Activated CD8-positive, alpha-beta memory T cell treated with anti-CD3 and anti-CD28 coated beads for 36 hours (primary cell): ENCODE data around the gene IPO4. TPM values are rescaled to one million over a fixed set of nuclear protein-coding genes. Genes with fewer than 3 reads are reported as not detected.

Experiments used
- CTCF ChIA-PET: fragments of 350-600 bp; sonication (Branson Sonifier 250); formaldehyde crosslinking; loops from one replicate; lab custom pipeline; 2021; ENCODE audit warnings: antibody characterized with exemption; lab: Charles Lee
- POLR2A ChIA-PET: fragments of 350-600 bp; sonication (Branson Sonifier 250); formaldehyde crosslinking; loops from one replicate; lab custom pipeline; 2021; ENCODE audit warnings: antibody characterized with exemption; lab: Charles Lee
- total RNA-seq, 2 experiments: library from RNA; stranded (reverse); gene quantifications; one replicate each; pipeline ENCODE4 v1.2.3, GENCODE V29; 2021

Gene IPO4
- total RNA-seq, 2 experiments from 2014 or later: 166 to 168 TPM

GRCh38 chr14:24185026-24185425, 3.6 kb downstream of the IPO4 start:
- POLR2A ChIA-PET: no interaction called here
- CTCF ChIA-PET: interaction anchor here (1.3 to 1.9 kb wide), 2 partner anchors 11 to 24 kb away, joined by 3 to 11 read pairs; partner anchors contain the start of genes IRF9 and TM9SF1

GRCh38 chr14:24184104-24184970, 4.3 kb downstream of the IPO4 start:
- ChIA-PET CTCF (interaction anchor here (1.3 to 1.5 kb wide), 2 partner anchors 11 to 124 kb away, joined by 3 to 4 read pairs; partner anchors contain the start of genes CIDEB and TM9SF1), POLR2A (no interaction called here)

DNA sequence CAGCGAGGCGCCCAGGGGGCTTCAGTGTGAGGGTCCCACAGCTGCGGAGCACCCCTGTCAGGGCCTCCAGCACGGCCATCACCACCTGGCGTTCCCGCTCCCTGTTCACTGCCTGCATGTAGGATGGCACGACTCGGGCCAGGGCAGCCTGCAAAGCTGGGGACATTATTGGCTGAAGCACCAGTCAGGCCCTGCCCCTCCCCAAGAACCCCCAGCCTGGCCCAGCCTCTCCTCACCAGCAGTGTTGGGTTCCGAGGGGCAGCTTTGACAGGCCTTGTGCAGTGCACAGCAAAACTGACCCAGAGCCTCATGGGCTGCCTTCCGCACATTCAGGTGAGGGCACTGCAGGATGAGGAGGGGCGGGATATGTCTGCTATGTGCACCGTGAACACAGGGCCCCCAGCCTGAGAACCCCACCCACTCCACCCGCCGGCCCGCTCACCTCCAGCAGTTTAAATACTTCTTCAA, 5.6 kb downstream of the IPO4 start:
- ChIA-PET CTCF (interaction anchor here (1.3 to 1.5 kb wide), 2 partner anchors 21 to 125 kb away, joined by 4 read pairs; partner anchors contain the start of genes CIDEB and IRF9), POLR2A (no interaction called here)

GRCh38 chr14:24182110-24182882, 6.3 kb downstream of the IPO4 start:
- POLR2A ChIA-PET: interaction anchor here (0.9 kb wide), 1 partner anchor 25 kb away, joined by 3 read pairs; no protein-coding TSS in a partner anchor
- CTCF ChIA-PET: interaction anchor here (1.3 kb wide), 1 partner anchor 20 kb away, joined by 4 read pairs; the partner anchor contains the start of gene IRF9

DNA sequence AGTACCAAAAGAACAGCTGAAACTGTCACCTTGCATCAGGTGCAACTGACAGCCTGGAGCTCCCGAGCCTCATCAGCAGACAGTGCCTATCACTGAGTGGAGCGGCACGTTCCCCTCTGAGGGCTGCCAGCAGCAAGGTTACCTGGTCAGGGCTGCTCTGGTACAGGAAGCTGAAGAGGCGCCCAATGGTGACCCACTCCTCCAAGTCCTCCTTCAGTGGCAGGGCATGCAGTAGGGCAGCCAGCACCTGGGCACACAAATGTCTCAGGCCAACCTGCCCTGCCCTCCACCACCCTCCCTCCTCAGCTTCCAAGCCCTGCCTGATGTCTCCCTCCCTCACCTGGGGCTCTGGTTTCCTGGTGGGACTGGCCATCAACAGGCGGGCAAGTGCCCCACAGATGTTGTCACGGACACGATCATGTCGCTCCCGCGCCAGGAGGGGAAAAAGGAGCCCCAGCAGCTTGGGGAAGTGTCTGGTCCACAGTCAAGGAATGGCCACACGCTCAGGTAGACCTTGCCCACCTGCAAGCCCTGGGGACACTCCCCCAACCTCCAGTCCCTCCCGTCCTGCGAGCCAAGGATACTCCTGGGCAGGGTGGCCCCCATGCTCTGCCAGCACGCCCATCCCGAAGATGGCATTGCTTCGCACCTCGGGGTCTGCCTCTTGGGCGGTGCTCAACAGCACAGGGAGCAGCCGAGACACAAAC, 7.1 kb downstream of the IPO4 start:
- POLR2A ChIA-PET: interaction anchor here (0.9 to 1.7 kb wide), 2 partner anchors 17 to 26 kb away, joined by 3 to 5 read pairs; no protein-coding TSS in a partner anchor

GRCh38 chr14:24179961-24180796, 8.4 kb downstream of the IPO4 start:
- CTCF ChIA-PET: interaction anchor here (1.2 to 1.6 kb wide), 3 partner anchors 15 to 20 kb away, joined by 3 to 5 read pairs (median 5); partner anchors contain the start of gene IRF9
- POLR2A ChIA-PET: interaction anchor here (0.5 to 1.7 kb wide), 5 partner anchors 8 to 45 kb away, joined by 3 to 5 read pairs (median 4); partner anchors contain the start of genes IPO4 and IRF9

More for the DNA sequence above, 7.1 kb downstream of the IPO4 start:
- CTCF ChIA-PET: interaction anchor here (1.2 kb wide), 1 partner anchor 21 kb away, joined by 5 read pairs; the partner anchor contains the start of gene IRF9

DNA sequence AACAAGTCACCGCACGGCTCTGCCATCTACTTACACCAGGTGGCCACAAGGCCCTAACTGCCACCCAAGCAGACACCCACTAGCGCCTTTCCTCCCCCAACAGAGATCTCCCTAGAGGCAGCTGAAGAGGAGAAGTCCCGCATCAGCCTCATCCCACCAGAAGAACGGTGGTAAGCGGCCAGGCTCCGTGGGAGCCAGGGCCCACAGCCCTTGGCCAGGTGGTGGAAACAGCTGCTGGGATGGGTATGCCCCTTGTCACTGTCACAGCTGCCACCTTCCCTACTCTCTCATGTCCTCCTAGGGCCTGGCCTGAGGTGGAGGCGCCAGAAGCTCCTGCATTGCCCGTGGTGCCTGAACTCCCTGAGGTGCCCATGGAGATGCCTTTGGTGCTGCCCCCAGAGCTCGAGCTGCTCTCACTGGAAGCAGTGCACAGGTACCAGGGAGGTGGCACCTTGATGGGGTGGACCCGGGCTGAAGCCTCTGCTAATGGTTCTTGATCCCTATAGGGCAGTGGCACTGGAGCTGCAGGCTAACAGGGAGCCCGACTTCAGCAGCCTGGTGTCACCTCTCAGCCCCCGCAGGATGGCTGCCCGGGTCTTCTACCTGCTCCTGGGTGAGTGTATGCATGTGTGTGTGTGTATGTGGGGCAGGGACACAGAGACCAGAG, 9.2 kb downstream of the IPO4 start:
- POLR2A ChIA-PET: interaction anchor here (0.7 to 1.7 kb wide), 4 partner anchors 9 to 19 kb away, joined by 3 to 5 read pairs (median 4); partner anchors contain the start of genes IPO4 and IRF9
- CTCF ChIA-PET: interaction anchor here (1.2 to 1.6 kb wide), 2 partner anchors 14 to 18 kb away, joined by 3 to 5 read pairs; partner anchors contain the start of gene IRF9

- ChIA-PET POLR2A (no interaction called here), CTCF (interaction anchor here (1.6 kb wide), 1 partner anchor 17 kb away, joined by 5 read pairs; the partner anchor contains the start of gene IRF9)
Observed at GRCh38 chr14:24178399-24179178, 10.0 kb downstream of the IPO4 start.

DNA sequence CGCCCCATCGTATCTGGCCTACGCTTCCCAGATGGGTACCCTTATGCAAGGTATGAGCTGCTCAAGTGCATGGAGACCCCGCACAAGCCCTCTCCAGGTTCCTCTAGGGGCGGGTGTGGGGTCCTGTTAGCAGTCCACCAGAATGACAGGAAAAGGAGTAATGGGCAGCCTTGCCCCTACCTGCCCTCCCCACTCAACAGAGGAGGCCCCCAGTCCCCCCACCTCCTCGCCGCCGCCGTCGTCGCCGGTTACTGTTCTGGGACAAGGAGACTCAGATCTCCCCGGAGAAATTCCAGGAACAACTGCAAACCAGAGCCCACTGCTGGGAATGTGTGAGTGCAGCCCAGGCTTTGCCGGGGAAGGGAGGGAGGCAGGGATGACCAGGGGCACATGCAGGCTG, 10.7 kb downstream of the IPO4 start:
- CTCF ChIA-PET: no interaction called here
- POLR2A ChIA-PET: no interaction called here

DNA sequence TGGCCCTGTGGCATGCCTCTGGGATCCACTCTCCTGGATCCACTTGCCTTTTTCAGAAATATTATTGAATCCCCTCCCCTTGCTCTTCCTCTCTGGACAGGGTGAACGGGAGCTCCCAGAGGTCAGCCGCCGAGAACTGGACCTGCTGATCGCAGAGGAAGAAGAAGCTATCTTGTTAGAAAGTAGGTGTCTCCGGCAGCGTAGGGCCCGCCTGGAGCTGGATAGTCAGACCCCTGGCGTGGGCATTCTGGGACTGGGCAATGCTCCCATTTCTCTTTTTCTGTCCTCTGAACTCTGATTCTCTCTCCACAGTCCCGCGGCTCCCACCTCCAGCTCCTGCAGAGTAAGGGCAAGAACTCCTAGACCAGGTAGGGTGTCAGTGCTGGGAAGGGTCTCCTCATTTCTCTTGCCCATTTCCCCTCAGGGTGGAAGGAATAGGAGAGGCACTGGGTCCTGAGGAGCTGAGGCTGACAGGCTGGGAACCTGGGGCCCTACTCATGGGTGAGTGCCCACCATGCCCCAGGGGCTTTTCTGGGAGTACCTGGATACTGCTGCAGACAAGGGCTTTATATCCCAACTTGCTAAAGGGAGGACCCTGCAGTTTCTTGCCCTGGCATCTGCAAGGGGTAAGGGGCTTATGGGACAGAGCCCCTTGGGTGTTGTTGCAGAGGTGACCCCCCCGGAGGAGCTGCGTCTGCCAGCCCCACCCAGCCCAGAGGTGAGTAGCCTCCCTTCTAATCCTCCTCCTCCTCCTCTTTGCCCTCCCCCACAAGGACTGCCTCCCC, 11.4 kb downstream of the IPO4 start:
- CTCF ChIA-PET: interaction anchor here (1.2 kb wide), 1 partner anchor 16 kb away, joined by 3 read pairs; the partner anchor contains the start of gene IRF9
- POLR2A ChIA-PET: no interaction called here

DNA sequence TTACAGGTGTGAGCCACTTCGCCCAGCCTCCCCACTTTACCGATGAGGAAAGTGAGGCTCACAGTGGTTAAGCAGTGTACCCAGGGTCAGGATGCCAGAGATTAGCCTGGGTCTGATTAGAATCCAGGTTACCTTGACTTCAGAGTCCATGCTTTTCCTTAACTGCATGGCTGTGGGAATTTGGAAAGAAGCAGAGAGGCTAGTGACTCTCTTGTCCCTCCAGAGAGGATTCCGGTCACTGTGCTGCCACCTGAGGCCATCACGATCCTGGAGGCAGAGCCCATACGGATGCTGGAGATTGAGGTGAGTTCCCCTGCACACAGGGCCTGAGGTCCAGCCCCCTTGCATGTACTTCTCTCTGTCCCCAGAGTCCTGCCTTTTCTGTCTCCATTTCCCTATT, 12.0 kb downstream of the IPO4 start:
- CTCF ChIA-PET: interaction anchor here (0.7 to 1.2 kb wide), 2 partner anchors 15 to 20 kb away, joined by 3 read pairs; partner anchors contain the start of gene IRF9
- POLR2A ChIA-PET: interaction anchor here (0.7 kb wide), 1 partner anchor 1145 kb away, joined by 4 read pairs; no protein-coding TSS in a partner anchor

- POLR2A ChIA-PET: interaction anchor here (0.5 to 2.4 kb wide), 3 partner anchors 12 to 40 kb away, joined by 4 to 9 read pairs (median 5); partner anchors contain the start of genes CHMP4A and IRF9
Observed at GRCh38 chr14:24172871-24173281, 15.7 kb downstream of the IPO4 start.

GRCh38 chr14:24172261-24172860, 16.3 kb downstream of the IPO4 start:
- POLR2A ChIA-PET: interaction anchor here (1.3 to 2.4 kb wide), 2 partner anchors 11 to 41 kb away, joined by 5 to 9 read pairs; partner anchors contain the start of genes CHMP4A and IRF9
- CTCF ChIA-PET: interaction anchor here (1.3 to 1.9 kb wide), 4 partner anchors 11 to 63 kb away, joined by 3 to 9 read pairs (median 6); partner anchors contain the start of genes IRF9 and MDP1

More at GRCh38 chr14:24172871-24173281, 15.7 kb downstream of the IPO4 start:
- CTCF ChIA-PET: interaction anchor here (0.8 to 1.6 kb wide), 4 partner anchors 12 to 219 kb away, joined by 3 to 7 read pairs (median 3); partner anchors contain the start of genes DHRS4, IRF9 and MDP1
